Measurements from ENCODE around the gene TSKU.
"Not testable (repeated sequence)": the region's sequence is repeated elsewhere in the genome, so short reads cannot be mapped to it uniquely, and the experiment has no call there.

TSKU gene

GRCh38 chr11:76827005-76827404 is 43.8 kb downstream of the TSKU start:
- not testable (repeated sequence) for DNase-seq

- DNase-seq = peak; percentile 84
These were observed 47.6 kb downstream of the TSKU start for GRCh38 chr11:76830639-76831327.

GRCh38 chr11:76831686-76832310 is 48.6 kb downstream of the TSKU start:
- DNase-seq = no peak

GRCh38 chr11:76832361-76832760 is 49.2 kb downstream of the TSKU start:
- DNase-seq = no peak

GRCh38 chr11:76834151-76834550 is 51.0 kb downstream of the TSKU start:
- no peak for DNase-seq

GRCh38 chr11:76835036-76835435 is 51.9 kb downstream of the TSKU start:
- DNase-seq = no peak

GRCh38 chr11:76835928-76836612 is 52.9 kb downstream of the TSKU start:
- peak; percentile 89 for DNase-seq

- DNase-seq = no peak
These were observed 53.6 kb downstream of the TSKU start for GRCh38 chr11:76836613-76837291.

GRCh38 chr11:76837696-76838677 is 54.8 kb downstream of the TSKU start:
- no peak for DNase-seq

GRCh38 chr11:76838678-76839068 is 55.5 kb downstream of the TSKU start:
- DNase-seq = peak; percentile 55

GRCh38 chr11:76839311-76839710 is 56.2 kb downstream of the TSKU start:
- DNase-seq = no peak

GRCh38 chr11:76841923-76842452 is 58.8 kb downstream of the TSKU start:
- DNase-seq = no peak

- no peak for DNase-seq
These were observed 60.8 kb downstream of the TSKU start for GRCh38 chr11:76843907-76844306.

- DNase-seq = no peak
These were observed 61.4 kb downstream of the TSKU start for GRCh38 chr11:76844511-76844910.

- no peak for DNase-seq
These were observed 61.9 kb downstream of the TSKU start for GRCh38 chr11:76845069-76845468.

GRCh38 chr11:76846441-76846840 is 63.3 kb downstream of the TSKU start:
- DNase-seq = no peak
